Measurements from ENCODE around the gene CGB5. TPM values are rescaled to one million over a fixed set of nuclear protein-coding genes. Genes with fewer than 3 reads are reported as not detected.
A peak's percentile ranks its signal among the peaks of the same experiment; 100 is the strongest.

Gene CGB5
- total RNA-seq, 1 donor from 2014 or later: 6.5 TPM

- no peaks in the 10 kb centered on the region for H3K36me3 ChIP-seq (ENCODE audit: insufficient read depth, low read length)
- peaks cover 8% of the 10 kb centered on the region for H3K9me3 ChIP-seq (ENCODE audit: insufficient read depth, low read depth, low read length)
- peak overlapping the region; percentile 41 for H3K4me3 Mint-ChIP-seq (ENCODE audit: unreplicated experiment)
- H3K36me3 Mint-ChIP-seq (ENCODE audit: low read depth, unreplicated experiment): peaks cover 22% of the 10 kb centered on the region
- no peaks in the 10 kb centered on the region for H3K79me2 ChIP-seq (ENCODE audit: insufficient read depth, low read length)
- H3K27me3 Mint-ChIP-seq (ENCODE audit: low read depth, unreplicated experiment): peaks cover 8% of the 10 kb centered on the region
- no peak overlapping the region for H3K27ac ChIP-seq (ENCODE audit: low read depth, low read length)
- H4K20me1 ChIP-seq (ENCODE audit: insufficient read depth, low read length): peaks cover 30% of the 10 kb centered on the region
- no peak overlapping the region for H3K4me2 ChIP-seq (ENCODE audit: low read length)
- no peaks in the 10 kb centered on the region for H3K27me3 ChIP-seq (ENCODE audit: insufficient read depth, low read length)
- DNase-seq (ENCODE audit: low read depth) (no peak), FAIRE-seq (no peak)
- peak overlapping the region; percentile 47 for H3K27ac Mint-ChIP-seq (ENCODE audit: unreplicated experiment)
- peaks cover 21% of the 10 kb centered on the region for H3K4me1 ChIP-seq (ENCODE audit: insufficient read depth, low read length)
- H3K9me3 Mint-ChIP-seq (ENCODE audit: unreplicated experiment): peaks cover 14% of the 10 kb centered on the region
- H2AFZ ChIP-seq (ENCODE audit: low read depth, low read length): no peak overlapping the region
- peaks cover 16% of the 10 kb centered on the region for H3K4me1 Mint-ChIP-seq (ENCODE audit: low read depth, unreplicated experiment)
- H3K9ac ChIP-seq (ENCODE audit: low read length): no peak overlapping the region
- TF ChIP-seq EZH2 (IDR thresholded peaks at IDR 0.05; ENCODE audit: insufficient read depth, low read length) (no peak), CTCF (IDR thresholded peaks at IDR 0.05; ENCODE audit: insufficient read depth, low read depth, low read length) (no peak)
- H3K4me3 ChIP-seq (ENCODE audit: insufficient read depth, low read depth, low read length): no peak overlapping the region
These were observed 23.9 kb downstream of the CGB5 start for GRCh38 chr19:49067554-49067953.

GRCh38 chr19:49069026-49069425, 25.4 kb downstream of the CGB5 start:
- H3K36me3 Mint-ChIP-seq (ENCODE audit: low read depth, unreplicated experiment): peaks cover 27% of the 10 kb centered on the region
- Histone ChIP-seq H3K4me3 (ENCODE audit: insufficient read depth, low read depth, low read length) (no peak overlapping the region), H3K4me1 (ENCODE audit: insufficient read depth, low read length) (peaks cover 18% of the 10 kb centered on the region), H3K9ac (ENCODE audit: low read length) (no peak overlapping the region), H4K20me1 (ENCODE audit: insufficient read depth, low read length) (peaks cover 23% of the 10 kb centered on the region), H3K27ac (ENCODE audit: low read depth, low read length) (no peak overlapping the region), H3K27me3 (ENCODE audit: insufficient read depth, low read length) (peaks cover 2% of the 10 kb centered on the region), H3K79me2 (ENCODE audit: insufficient read depth, low read length) (no peaks in the 10 kb centered on the region), H3K36me3 (ENCODE audit: insufficient read depth, low read length) (no peaks in the 10 kb centered on the region), H2AFZ (ENCODE audit: low read depth, low read length) (no peak overlapping the region), H3K9me3 (ENCODE audit: insufficient read depth, low read depth, low read length) (peaks cover 8% of the 10 kb centered on the region), H3K4me2 (ENCODE audit: low read length) (peak overlapping the region; percentile 8)
- H3K27ac Mint-ChIP-seq (ENCODE audit: unreplicated experiment): no peak overlapping the region
- peaks cover 11% of the 10 kb centered on the region for H3K4me1 Mint-ChIP-seq (ENCODE audit: low read depth, unreplicated experiment)
- H3K27me3 Mint-ChIP-seq (ENCODE audit: low read depth, unreplicated experiment): peaks cover 17% of the 10 kb centered on the region
- FAIRE-seq (no peak), DNase-seq (ENCODE audit: low read depth) (no peak)
- peaks cover 22% of the 10 kb centered on the region for H3K9me3 Mint-ChIP-seq (ENCODE audit: unreplicated experiment)
- TF ChIP-seq EZH2 (IDR thresholded peaks at IDR 0.05; ENCODE audit: insufficient read depth, low read length) (no peak), CTCF (IDR thresholded peaks at IDR 0.05; ENCODE audit: insufficient read depth, low read depth, low read length) (no peak)
- H3K4me3 Mint-ChIP-seq (ENCODE audit: unreplicated experiment): no peak overlapping the region

GRCh38 chr19:49070416-49070815, 26.8 kb downstream of the CGB5 start:
- H3K9me3 ChIP-seq (ENCODE audit: insufficient read depth, low read depth, low read length): peaks cover 8% of the 10 kb centered on the region
- no peak overlapping the region for H2AFZ ChIP-seq (ENCODE audit: low read depth, low read length)
- H3K4me1 Mint-ChIP-seq (ENCODE audit: low read depth, unreplicated experiment): peaks cover 10% of the 10 kb centered on the region
- H3K36me3 ChIP-seq (ENCODE audit: insufficient read depth, low read length): no peaks in the 10 kb centered on the region
- peaks cover 27% of the 10 kb centered on the region for H3K36me3 Mint-ChIP-seq (ENCODE audit: low read depth, unreplicated experiment)
- TF ChIP-seq CTCF (IDR thresholded peaks at IDR 0.05; ENCODE audit: insufficient read depth, low read depth, low read length): no peak
- no peak for TF ChIP-seq EZH2 (IDR thresholded peaks at IDR 0.05; ENCODE audit: insufficient read depth, low read length)
- H3K4me3 Mint-ChIP-seq (ENCODE audit: unreplicated experiment): no peak overlapping the region
- peaks cover 2% of the 10 kb centered on the region for H3K27me3 ChIP-seq (ENCODE audit: insufficient read depth, low read length)
- H3K27me3 Mint-ChIP-seq (ENCODE audit: low read depth, unreplicated experiment): peaks cover 17% of the 10 kb centered on the region
- no peaks in the 10 kb centered on the region for H3K79me2 ChIP-seq (ENCODE audit: insufficient read depth, low read length)
- H3K4me1 ChIP-seq (ENCODE audit: insufficient read depth, low read length): peaks cover 11% of the 10 kb centered on the region
- H3K4me2 ChIP-seq (ENCODE audit: low read length): no peak overlapping the region
- FAIRE-seq (no peak), DNase-seq (ENCODE audit: low read depth) (no peak)
- no peak overlapping the region for H3K27ac ChIP-seq (ENCODE audit: low read depth, low read length)
- H3K9me3 Mint-ChIP-seq (ENCODE audit: unreplicated experiment): peaks cover 25% of the 10 kb centered on the region
- no peak overlapping the region for H3K4me3 ChIP-seq (ENCODE audit: insufficient read depth, low read depth, low read length)
- no peak overlapping the region for H3K9ac ChIP-seq (ENCODE audit: low read length)
- peak overlapping the region; percentile 63 for H3K27ac Mint-ChIP-seq (ENCODE audit: unreplicated experiment)
- peaks cover 17% of the 10 kb centered on the region for H4K20me1 ChIP-seq (ENCODE audit: insufficient read depth, low read length)

Measured in astrocyte (in vitro differentiated cells and primary cell).